GM12878 (cell line): ENCODE data around the gene SOAT2.
"Not testable (repeated sequence)": the region's sequence is repeated elsewhere in the genome, so short reads cannot be mapped to it uniquely, and the experiment has no call there.

Experiments used
- ATF2 ChIP-seq: IDR thresholded peaks from 2 replicates; pipeline ENCODE4 v1.6.1; 2012; ENCODE audit warnings: low read length, inconsistent platforms
- BRCA1 ChIP-seq: IDR thresholded peaks from 2 replicates; pipeline ENCODE4 v1.6.1; 2011; ENCODE audit warnings: low read depth, low read length, improper control_type of control experiment
- CTCF ChIP-seq, 3 experiments: IDR thresholded peaks in 2 of 3; conservative IDR thresholded peaks in 1 of 3; 2 replicates each; pipeline ENCODE4 v1.5.1; 2011; ENCODE audit warnings: low read depth in 3 of 3, low read length in 3 of 3, mild to moderate bottlenecking in 3 of 3, control low read depth in 2 of 3, moderate library complexity in 2 of 3, inconsistent platforms in 1 of 3, mixed read lengths in 1 of 3; ENCODE audit not compliant: control insufficient read depth in 2 of 3, insufficient read depth in 1 of 3; ENCODE audit errors: extremely low read depth in 1 of 3
- EZH2 ChIP-seq: IDR thresholded peaks from 2 replicates; pipeline ENCODE4 v1.6.1; 2012; ENCODE audit warnings: low read depth, mild to moderate bottlenecking, control low read depth, inconsistent platforms, low read length, borderline replicate concordance; ENCODE audit not compliant: control insufficient read depth
- HDGF ChIP-seq: fragments of 450-650 bp; IDR thresholded peaks from 2 replicates; pipeline ENCODE4 v1.6.1; 2016; ENCODE audit warnings: antibody characterized with exemption
- PBX3 ChIP-seq: IDR thresholded peaks from 2 replicates; pipeline ENCODE4 v1.6.1; 2011; ENCODE audit warnings: mild to moderate bottlenecking, low read depth, low read length, moderate library complexity; ENCODE audit not compliant: insufficient replicate concordance
- RB1 ChIP-seq: fragments of 450-650 bp; formaldehyde crosslinking; IDR thresholded peaks from 2 replicates; pipeline ENCODE4 v1.6.1; 2017; ENCODE audit warnings: mild to moderate bottlenecking, borderline replicate concordance
- SIX5 ChIP-seq: IDR thresholded peaks from 2 replicates; pipeline ENCODE4 v1.6.1; 2011; ENCODE audit warnings: mild to moderate bottlenecking, low read depth, low read length, moderate library complexity; ENCODE audit not compliant: severe bottlenecking
- SMC3 ChIP-seq: IDR thresholded peaks from 2 replicates; pipeline ENCODE4 v1.6.1; 2011; ENCODE audit warnings: low read length, improper control_type of control experiment, borderline replicate concordance
- SRF ChIP-seq, 2 experiments: IDR thresholded peaks; 2 replicates each; pipeline ENCODE4 v1.6.1; 2011; ENCODE audit warnings: low read depth in 2 of 2, low read length in 2 of 2, mild to moderate bottlenecking in 1 of 2, moderate library complexity in 1 of 2
- TCF7 ChIP-seq: IDR thresholded peaks from 2 replicates; pipeline ENCODE4 v1.6.1; 2014; ENCODE audit warnings: antibody characterized with exemption, borderline replicate concordance
- ZNF384 ChIP-seq: IDR thresholded peaks from 2 replicates; pipeline ENCODE4 v1.6.1; 2012; ENCODE audit warnings: low read depth, mild to moderate bottlenecking, low read length, improper control_type of control experiment, borderline replicate concordance

GRCh38 chr12:53163008-53163407, 59.7 kb downstream of the SOAT2 start:
- TF ChIP-seq HDGF; TCF7; CTCF (IDR thresholded peaks at IDR 0.05 in 2 of 3, conservative IDR thresholded peaks at IDR 0.05 in 1 of 3; ENCODE audit: control insufficient read depth in 2 of 3, extremely low read depth in 1 of 3, insufficient read depth in 1 of 3, low read depth in 3 of 3, low read length in 3 of 3); BRCA1; SMC3; ZNF384; PBX3; SRF (IDR thresholded peaks at IDR 0.05; ENCODE audit: low read depth in 2 of 2, low read length in 2 of 2); RB1; SIX5; ATF2; EZH2: not testable (repeated sequence)
